ENCODE measurements around the gene SYDE2.
"Not testable (repeated sequence)": the region's sequence is repeated elsewhere in the genome, so short reads cannot be mapped to it uniquely, and the experiment has no call there.

The SYDE2 gene

GRCh38 chr1:85172684-85173337 lies 28.0 kb downstream of the SYDE2 start:
- DNase-seq (ENCODE audit: low spot score) = no peak

- DNase-seq (ENCODE audit: low spot score) = no peak
Measured at GRCh38 chr1:85171721-85172120, 29.1 kb downstream of the SYDE2 start.

- DNase-seq (ENCODE audit: low spot score) = no peak
Measured at GRCh38 chr1:85168884-85169283, 31.9 kb downstream of the SYDE2 start.

DNA sequence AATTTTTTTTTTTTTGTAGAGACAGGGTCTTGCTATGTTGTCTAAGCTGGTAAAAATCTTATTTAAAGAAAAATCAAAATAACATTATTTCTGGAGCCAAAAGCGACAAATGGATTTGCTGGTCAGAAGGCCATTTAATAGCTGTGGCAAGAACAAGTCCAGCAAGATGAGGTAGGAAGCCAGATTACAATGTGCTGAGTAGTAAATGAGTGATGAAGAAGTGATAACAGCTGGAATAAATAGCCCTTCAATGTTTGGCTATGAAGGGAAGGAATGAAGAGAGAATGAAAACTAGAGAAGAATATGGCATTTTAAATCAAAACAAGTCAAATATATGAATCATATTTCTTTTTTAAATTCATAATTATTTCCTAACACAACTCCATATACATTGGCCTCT lies 34.5 kb downstream of the SYDE2 start:
- DNase-seq (ENCODE audit: low spot score) = no peak

- DNase-seq (ENCODE audit: low spot score) = no peak
Measured at GRCh38 chr1:85158910-85159309, 41.9 kb downstream of the SYDE2 start.

GRCh38 chr1:85157436-85157835 lies 43.4 kb downstream of the SYDE2 start:
- no peak for DNase-seq (ENCODE audit: low spot score)

DNA sequence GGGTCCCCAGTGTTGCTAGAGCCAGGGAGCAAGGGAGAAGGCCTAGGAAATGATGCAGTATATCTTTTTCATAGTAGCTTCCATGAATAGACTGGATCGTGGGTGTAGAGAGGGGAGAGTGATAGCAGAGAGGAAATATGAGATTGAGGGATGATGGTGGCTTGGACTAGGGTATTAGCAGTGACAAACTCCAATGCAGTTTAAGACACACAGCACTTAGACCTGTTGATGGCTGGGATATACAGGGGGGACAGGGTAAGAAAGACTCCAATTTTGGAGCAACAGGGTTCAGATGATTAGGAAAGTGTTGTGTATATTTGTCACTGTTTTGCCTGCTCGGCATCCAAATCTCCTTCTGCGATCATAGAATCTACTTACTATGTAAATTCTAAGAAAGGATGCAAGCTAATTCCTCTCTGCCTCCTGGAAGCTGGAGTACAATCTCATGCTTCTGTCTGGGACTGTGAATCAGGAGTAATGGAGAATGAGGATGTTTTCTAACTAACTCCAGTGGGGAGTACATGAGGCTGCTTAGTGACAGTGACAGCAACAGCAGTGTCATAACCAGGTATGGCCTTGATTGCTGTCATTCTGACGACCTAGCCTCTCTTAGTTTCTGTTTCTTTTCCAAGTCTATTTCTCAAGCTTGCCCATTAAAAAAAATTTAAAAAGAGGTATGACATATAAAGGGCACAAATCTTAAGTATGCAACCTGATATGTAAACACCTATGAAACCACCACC lies 47.5 kb downstream of the SYDE2 start:
- no peak for DNase-seq (ENCODE audit: low spot score)

DNA sequence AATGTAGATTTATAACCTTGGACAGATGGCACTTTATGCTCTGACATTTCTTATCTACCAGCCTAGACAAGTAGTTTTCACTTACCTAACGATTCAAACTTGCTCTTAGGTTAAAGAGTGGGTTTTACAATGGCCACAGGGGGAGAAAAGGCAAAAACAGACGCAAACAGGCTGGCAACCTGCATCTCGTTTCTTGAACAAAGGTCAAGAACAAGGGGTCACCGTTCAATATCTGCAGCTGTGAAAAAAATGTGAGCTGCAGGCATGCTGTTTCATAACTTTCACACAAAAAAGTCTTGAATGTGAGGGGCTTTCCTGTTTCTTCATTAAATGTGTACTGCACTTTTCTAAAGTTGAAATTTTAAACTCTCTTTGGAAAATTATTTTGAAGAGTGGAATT lies 49.4 kb downstream of the SYDE2 start:
- no peak for DNase-seq (ENCODE audit: low spot score)

DNA sequence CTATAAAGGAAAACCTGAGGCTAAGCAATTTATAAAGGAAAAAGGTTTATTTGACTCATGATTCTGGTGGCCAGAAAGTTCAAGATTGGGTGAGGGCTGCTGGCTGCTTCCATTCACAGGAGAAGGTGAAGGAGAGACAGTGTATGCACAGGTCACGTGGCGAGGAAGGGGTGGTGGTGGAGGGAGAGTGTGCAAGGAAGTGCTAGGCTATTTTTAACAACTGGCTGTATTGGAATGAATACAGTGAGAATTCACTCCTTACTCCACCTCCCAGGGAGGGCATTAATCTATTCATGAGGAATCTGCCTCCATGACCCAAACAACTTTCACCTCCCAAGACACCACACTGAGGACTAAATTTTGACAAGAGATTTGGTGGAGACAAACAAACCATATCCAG lies 51.0 kb downstream of the SYDE2 start:
- DNase-seq (ENCODE audit: low spot score) = no peak

DNA sequence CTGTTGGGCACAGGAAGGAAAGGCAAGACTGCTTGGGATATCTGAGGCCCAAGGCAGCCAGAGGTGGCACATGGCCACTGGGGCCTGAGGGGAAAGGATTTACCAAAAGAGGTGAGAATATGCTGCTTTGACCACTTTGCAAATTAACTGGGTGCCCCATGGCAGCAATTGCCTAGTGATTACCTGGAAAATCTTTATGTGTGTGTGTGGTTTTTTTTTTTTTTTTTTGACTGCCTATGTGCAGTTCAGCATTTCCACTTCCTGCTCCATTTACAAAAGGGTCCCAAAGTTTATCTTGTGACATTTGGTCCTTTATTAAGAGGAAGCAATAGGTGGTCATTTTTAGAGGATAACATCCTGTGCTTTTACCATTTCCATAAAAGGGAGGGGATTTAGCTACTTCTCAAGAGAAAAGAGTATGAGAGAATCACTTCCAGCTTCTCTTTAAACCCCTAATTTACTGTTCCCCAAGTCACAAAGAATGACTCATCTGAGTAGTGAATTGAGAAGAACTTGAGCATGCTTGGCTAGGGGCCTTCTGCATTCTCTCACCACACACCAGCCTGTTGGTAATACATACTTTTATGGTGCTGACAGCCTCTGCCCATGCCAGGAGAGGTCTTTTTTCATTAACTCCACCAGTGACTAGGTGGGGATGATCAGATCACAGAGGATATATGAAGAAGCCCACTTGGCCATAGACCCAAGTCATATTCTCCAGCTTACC lies 52.1 kb downstream of the SYDE2 start:
- DNase-seq (ENCODE audit: low spot score) = no peak

DNA sequence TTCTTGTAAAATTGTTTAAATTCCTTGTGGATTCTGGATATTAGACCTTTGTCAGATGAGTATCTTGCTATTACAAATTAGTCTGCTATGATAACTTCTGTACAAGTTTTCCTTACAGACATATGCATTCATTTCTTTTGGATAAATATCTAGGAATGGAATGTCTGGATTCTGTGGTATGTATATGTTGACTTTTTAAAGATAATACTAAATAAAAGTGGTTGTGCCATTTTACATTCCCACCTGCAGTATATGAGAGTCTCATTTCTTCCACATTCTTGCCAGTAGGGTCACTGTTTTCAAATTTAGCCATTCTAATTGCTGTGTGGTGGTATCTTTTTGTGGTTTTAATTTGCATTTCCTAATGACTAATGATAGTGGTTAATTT lies 53.9 kb downstream of the SYDE2 start:
- DNase-seq (ENCODE audit: low spot score) = peak; percentile 8

- not testable (repeated sequence) for DNase-seq (ENCODE audit: low spot score)
Measured at GRCh38 chr1:85146298-85146971, 54.4 kb downstream of the SYDE2 start.

- no peak for DNase-seq (ENCODE audit: low spot score)
Measured at GRCh38 chr1:85144351-85144750, 56.5 kb downstream of the SYDE2 start.

DNA sequence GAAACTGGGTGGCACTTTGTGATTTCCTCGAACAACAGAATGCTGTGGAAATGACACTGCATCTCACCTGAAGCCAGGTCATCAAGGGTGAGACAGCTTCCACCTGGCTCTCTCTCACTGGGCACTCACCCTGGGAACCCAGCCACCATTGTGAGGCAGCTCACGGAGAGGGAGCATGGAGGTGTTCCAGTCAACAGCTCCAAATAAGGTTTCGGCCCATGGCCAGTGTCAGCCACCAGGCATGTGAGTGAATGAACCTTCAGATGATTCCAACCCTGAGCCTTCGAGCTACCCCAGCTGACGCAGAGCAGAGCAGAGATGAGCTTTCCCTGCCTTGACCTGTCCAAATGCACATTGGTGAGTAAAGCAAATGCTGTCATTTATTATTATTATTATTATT lies 58.1 kb downstream of the SYDE2 start:
- no peak for DNase-seq (ENCODE audit: low spot score)

GRCh38 chr1:85138439-85138838 lies 62.4 kb downstream of the SYDE2 start:
- not testable (repeated sequence) for DNase-seq (ENCODE audit: low spot score)

DNA sequence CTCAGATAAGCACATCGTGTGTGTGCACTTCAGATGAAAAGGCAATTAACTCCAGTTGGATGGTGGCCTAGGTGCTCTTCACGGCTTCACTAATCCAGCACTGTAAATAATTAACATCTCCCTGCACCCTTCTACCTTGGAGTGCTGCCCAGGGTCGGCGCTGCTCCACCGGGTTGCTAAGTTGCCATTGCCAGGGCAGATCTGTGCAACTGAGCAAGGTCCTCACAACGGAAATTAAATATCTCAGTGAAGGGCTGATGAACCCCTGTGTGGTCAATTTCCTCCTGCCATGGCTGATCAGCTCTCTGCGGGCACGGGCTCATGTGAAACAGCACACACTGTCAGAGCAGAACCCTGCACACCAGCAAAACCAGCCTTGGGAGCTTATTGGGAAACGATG lies 63.2 kb downstream of the SYDE2 start:
- no peak for DNase-seq (ENCODE audit: low spot score)

- DNase-seq (ENCODE audit: low spot score) = no peak
Measured at GRCh38 chr1:85135392-85135798, 65.4 kb downstream of the SYDE2 start.

DNA sequence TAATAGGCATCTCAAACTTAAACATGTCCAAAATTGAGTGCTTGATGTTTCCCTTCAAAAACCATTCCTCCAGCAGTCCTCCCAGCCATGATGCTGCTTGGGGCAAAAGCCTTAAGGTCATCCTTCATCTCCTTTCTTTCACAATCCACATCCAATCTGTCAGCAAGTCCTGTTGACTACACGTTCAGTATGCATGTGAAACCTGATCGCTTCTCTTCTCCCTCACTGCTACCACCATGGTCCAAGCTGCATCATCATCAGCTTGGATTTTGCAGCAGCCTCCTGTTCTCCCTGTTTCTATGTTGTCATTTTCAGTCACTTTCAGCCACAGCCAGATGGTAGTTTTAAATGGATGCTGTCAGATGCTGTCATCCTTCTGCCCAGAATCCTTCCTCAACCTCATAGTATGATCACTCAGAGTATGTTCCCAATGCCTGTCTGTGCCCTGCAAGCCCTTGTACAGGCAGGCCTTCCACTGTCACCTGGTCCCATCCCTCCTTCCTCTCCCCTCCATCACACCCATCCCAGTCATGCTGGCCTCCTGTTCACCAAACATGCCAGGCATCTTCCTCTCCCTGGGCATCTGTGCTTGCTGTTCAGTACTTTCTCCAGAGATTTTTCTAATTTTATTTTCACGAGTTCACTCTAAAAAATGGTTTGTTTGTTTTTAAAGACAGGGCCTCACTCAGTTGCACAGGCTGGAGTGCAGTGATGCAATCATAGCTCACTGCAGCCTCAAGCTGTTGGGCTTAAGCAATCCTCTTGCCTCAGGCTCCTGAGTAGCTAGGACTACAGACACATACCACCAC lies 66.0 kb downstream of the SYDE2 start:
- DNase-seq (ENCODE audit: low spot score) = peak; percentile 11

DNA sequence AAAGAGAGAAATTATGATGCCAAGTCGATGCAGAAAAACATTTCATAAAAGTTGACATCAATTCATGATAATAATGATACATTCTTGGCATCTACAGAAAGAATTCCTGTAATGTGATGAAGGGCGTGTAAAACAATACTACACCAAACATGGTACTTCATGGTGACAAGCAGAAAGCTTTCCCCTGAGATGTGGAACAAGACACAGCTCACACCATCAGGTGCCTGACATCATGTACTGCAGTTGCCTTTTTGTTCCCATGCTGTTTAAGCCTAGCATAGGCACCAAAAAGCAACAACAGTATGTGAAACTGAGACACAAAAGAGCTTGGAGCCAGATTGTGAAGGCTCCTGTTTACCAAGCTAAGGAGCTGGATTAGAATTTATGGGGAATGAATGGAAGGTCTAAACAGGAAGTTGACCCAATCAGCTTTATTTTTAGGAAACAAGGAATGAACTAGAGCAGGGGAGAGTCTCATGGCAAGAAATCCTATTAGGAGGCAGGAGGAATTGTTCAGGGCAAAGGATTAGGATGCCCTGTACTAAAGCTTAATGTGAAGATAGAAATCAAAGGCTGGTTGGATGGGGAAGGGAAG lies 67.2 kb downstream of the SYDE2 start:
- DNase-seq (ENCODE audit: low spot score) = no peak

DNA sequence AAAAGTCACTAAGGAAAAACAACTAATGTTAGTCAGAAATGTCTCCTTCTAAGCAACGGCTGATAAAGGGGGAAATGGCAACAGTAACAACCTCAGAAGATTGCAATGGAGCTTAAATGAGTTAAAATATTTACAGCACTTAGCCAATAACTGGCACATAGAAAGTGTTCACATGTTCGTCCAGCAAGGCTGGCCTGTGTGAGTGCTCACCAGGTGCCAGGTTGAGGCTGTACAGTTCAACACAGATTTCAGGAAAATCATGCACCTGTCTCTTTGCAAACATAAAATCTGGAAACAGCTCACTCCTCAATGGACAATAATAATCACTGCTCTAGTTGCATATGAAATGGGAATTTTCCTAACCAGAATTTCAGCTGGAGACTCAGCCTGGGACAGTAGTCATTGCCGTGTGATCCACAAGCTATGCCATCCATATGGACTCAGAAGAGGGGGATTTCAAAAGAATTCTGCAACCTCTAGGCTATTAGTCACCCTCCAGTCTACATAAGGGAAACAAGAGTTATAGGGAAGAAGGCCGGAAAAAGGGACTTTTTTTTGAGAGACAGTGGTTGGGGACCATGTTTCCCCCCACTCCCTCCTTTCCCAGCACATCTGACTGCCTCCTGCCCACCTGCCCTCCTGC lies 68.6 kb downstream of the SYDE2 start:
- no peak for DNase-seq (ENCODE audit: low spot score)

DNA sequence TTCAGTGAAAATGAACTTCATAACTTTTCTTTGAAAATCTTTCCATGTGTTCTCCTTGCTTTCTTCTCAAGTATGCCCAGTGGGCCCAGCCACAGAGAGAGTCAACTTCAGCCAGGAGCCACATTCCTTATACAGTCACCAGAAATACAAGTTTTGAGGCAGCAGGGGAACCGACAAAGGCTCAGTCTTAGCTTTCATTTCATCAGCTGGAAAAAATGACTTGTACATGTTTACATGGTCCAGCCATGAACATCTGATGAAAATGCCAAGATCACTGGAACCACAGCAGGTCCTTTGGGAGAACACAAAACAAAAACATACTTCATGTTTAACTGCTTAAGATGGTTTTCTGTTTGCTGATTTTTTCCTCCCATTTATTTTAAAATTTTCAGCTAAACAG lies 72.5 kb downstream of the SYDE2 start:
- peak; percentile 19 for DNase-seq (ENCODE audit: low spot score)
